ENCODE measurements around the gene CEP290. TPM values are rescaled to one million over a fixed set of nuclear protein-coding genes. Genes with fewer than 3 reads are reported as not detected.

The CEP290 gene
- total RNA-seq, 5 donors from 2014 or later (not counting 1 experiment from before 2014, with no cell fraction given) = 18.5 to 22.6 (median 20.8) TPM

GRCh38 chr12:88093573-88093972, 48.3 kb downstream of the CEP290 start:
- Mint-ChIP-seq H3K9me3 (no peaks in the 10 kb centered on the region), H3K4me1 (no peaks in the 10 kb centered on the region), H3K27me3 (no peaks in the 10 kb centered on the region), H3K36me3 (peaks cover 33% of the 10 kb centered on the region), H3K4me3 (no peak overlapping the region), H3K27ac (no peak overlapping the region)
- POLR2A ChIA-PET = no interaction called here
- Histone ChIP-seq H3K4me1 (ENCODE audit: control insufficient read depth in 1 of 2, extremely low read depth in 1 of 2, insufficient read depth in 2 of 2, low read length in 2 of 2) (no peaks in the 10 kb centered on the region), H3K9me3 (no peaks in the 10 kb centered on the region), H3K36me3 (ENCODE audit: control insufficient read depth in 2 of 2, extremely low read depth in 1 of 2, insufficient read depth in 1 of 2, low read length in 1 of 2) (peaks cover 0 to 26% of the 10 kb centered on the region in 2 donors), H3K4me3 (ENCODE audit: control insufficient read depth in 1 of 2, extremely low read depth in 1 of 2, low read length in 1 of 2) (no peak overlapping the region), H3K27ac (ENCODE audit: low read length) (no peak overlapping the region), H3K27me3 (replicated peaks in 1 of 2; ENCODE audit: control insufficient read depth in 2 of 2, extremely low read depth in 1 of 2, insufficient read depth in 2 of 2, low read length in 1 of 2) (no peaks in the 10 kb centered on the region)
- no CpG with 5 or more reads among the region's 4 CpGs for WGBS (ENCODE audit: insufficient coverage)
- CTCF ChIA-PET = no interaction called here
- no peak for DNase-seq
- no peak for ATAC-seq (replicated peaks in 1 of 4)

GRCh38 chr12:88092771-88093170, 49.1 kb downstream of the CEP290 start:
- no peaks in the 10 kb centered on the region for H3K27me3 ChIP-seq (replicated peaks in 1 of 2; ENCODE audit: control insufficient read depth in 2 of 2, extremely low read depth in 1 of 2, insufficient read depth in 2 of 2, low read length in 1 of 2)
- Mint-ChIP-seq H3K4me3 (no peak overlapping the region), H3K4me1 (no peaks in the 10 kb centered on the region), H3K36me3 (peaks cover 28% of the 10 kb centered on the region), H3K27me3 (no peaks in the 10 kb centered on the region), H3K9me3 (no peaks in the 10 kb centered on the region), H3K27ac (no peak overlapping the region)
- no peak overlapping the region for H3K4me3 ChIP-seq (ENCODE audit: control insufficient read depth in 1 of 2, extremely low read depth in 1 of 2, low read length in 1 of 2)
- no peaks in the 10 kb centered on the region for H3K9me3 ChIP-seq
- no peaks in the 10 kb centered on the region for H3K4me1 ChIP-seq (ENCODE audit: control insufficient read depth in 1 of 2, extremely low read depth in 1 of 2, insufficient read depth in 2 of 2, low read length in 2 of 2)
- ATAC-seq (replicated peaks in 1 of 4) (no peak), DNase-seq (no peak)
- H3K36me3 ChIP-seq (ENCODE audit: control insufficient read depth in 2 of 2, extremely low read depth in 1 of 2, insufficient read depth in 1 of 2, low read length in 1 of 2) = peaks cover 0 to 24% of the 10 kb centered on the region in 2 donors
- H3K27ac ChIP-seq (ENCODE audit: low read length) = no peak overlapping the region
- ChIA-PET POLR2A (no interaction called here), CTCF (no interaction called here)

- ATAC-seq (replicated peaks in 1 of 4) = no peak
- Histone ChIP-seq H3K4me1 (ENCODE audit: control insufficient read depth in 1 of 2, extremely low read depth in 1 of 2, insufficient read depth in 2 of 2, low read length in 2 of 2) (no peaks in the 10 kb centered on the region), H3K27ac (ENCODE audit: low read length) (no peak overlapping the region), H3K36me3 (ENCODE audit: control insufficient read depth in 2 of 2, extremely low read depth in 1 of 2, insufficient read depth in 1 of 2, low read length in 1 of 2) (peaks cover 6 to 46% of the 10 kb centered on the region in 2 donors), H3K9me3 (no peaks in the 10 kb centered on the region), H3K4me3 (ENCODE audit: control insufficient read depth in 1 of 2, extremely low read depth in 1 of 2, low read length in 1 of 2) (no peak overlapping the region), H3K27me3 (replicated peaks in 1 of 2; ENCODE audit: control insufficient read depth in 2 of 2, extremely low read depth in 1 of 2, insufficient read depth in 2 of 2, low read length in 1 of 2) (no peaks in the 10 kb centered on the region)
- peaks cover 49% of the 10 kb centered on the region for H3K36me3 Mint-ChIP-seq
- POLR2A ChIA-PET = no interaction called here
- CTCF ChIA-PET = no interaction called here
- no peaks in the 10 kb centered on the region for H3K9me3 Mint-ChIP-seq
- H3K27ac Mint-ChIP-seq = no peak overlapping the region
- WGBS (ENCODE audit: insufficient coverage) = 100% methylated on average over 1 of the region's 4 CpGs
- H3K4me3 Mint-ChIP-seq = no peak overlapping the region
- H3K4me1 Mint-ChIP-seq = no peaks in the 10 kb centered on the region
- no peak for DNase-seq
- H3K27me3 Mint-ChIP-seq = no peaks in the 10 kb centered on the region
These were observed 57.7 kb downstream of the CEP290 start for GRCh38 chr12:88084210-88084609.

- peaks cover 44% of the 10 kb centered on the region for H3K36me3 Mint-ChIP-seq
- no peaks in the 10 kb centered on the region for H3K4me1 Mint-ChIP-seq
- H3K4me3 ChIP-seq (ENCODE audit: control insufficient read depth in 1 of 2, extremely low read depth in 1 of 2, low read length in 1 of 2) = no peak overlapping the region
- no peaks in the 10 kb centered on the region for H3K9me3 ChIP-seq
- ChIA-PET POLR2A (interaction anchor here in 1 of 2 donors (0.5 kb wide), 1 partner anchor 15 kb away, joined by 3 read pairs; no protein-coding TSS in a partner anchor), CTCF (interaction anchor here in 1 of 2 donors (0.6 kb wide), 1 partner anchor 361 kb away, joined by 3 read pairs; no protein-coding TSS in a partner anchor)
- no peak overlapping the region for H3K27ac ChIP-seq (ENCODE audit: low read length)
- H3K9me3 Mint-ChIP-seq = no peaks in the 10 kb centered on the region
- no peaks in the 10 kb centered on the region for H3K27me3 ChIP-seq (replicated peaks in 1 of 2; ENCODE audit: control insufficient read depth in 2 of 2, extremely low read depth in 1 of 2, insufficient read depth in 2 of 2, low read length in 1 of 2)
- no CpG with 5 or more reads among the region's 3 CpGs for WGBS (ENCODE audit: insufficient coverage)
- H3K4me1 ChIP-seq (ENCODE audit: control insufficient read depth in 1 of 2, extremely low read depth in 1 of 2, insufficient read depth in 2 of 2, low read length in 2 of 2) = no peaks in the 10 kb centered on the region
- H3K4me3 Mint-ChIP-seq = no peak overlapping the region
- DNase-seq (no peak), ATAC-seq (replicated peaks in 1 of 4) (no peak)
- no peak overlapping the region for H3K27ac Mint-ChIP-seq
- H3K27me3 Mint-ChIP-seq = no peaks in the 10 kb centered on the region
- H3K36me3 ChIP-seq (ENCODE audit: control insufficient read depth in 2 of 2, extremely low read depth in 1 of 2, insufficient read depth in 1 of 2, low read length in 1 of 2) = peaks cover 6 to 45% of the 10 kb centered on the region in 2 donors
These were observed 58.3 kb downstream of the CEP290 start for GRCh38 chr12:88083634-88084033.

GRCh38 chr12:88081247-88081646, 60.6 kb downstream of the CEP290 start:
- Histone ChIP-seq H3K4me1 (ENCODE audit: control insufficient read depth in 1 of 2, extremely low read depth in 1 of 2, insufficient read depth in 2 of 2, low read length in 2 of 2) (no peaks in the 10 kb centered on the region), H3K36me3 (ENCODE audit: control insufficient read depth in 2 of 2, extremely low read depth in 1 of 2, insufficient read depth in 1 of 2, low read length in 1 of 2) (peaks cover 4 to 41% of the 10 kb centered on the region in 2 donors), H3K27me3 (replicated peaks in 1 of 2; ENCODE audit: control insufficient read depth in 2 of 2, extremely low read depth in 1 of 2, insufficient read depth in 2 of 2, low read length in 1 of 2) (no peaks in the 10 kb centered on the region), H3K4me3 (ENCODE audit: control insufficient read depth in 1 of 2, extremely low read depth in 1 of 2, low read length in 1 of 2) (no peak overlapping the region), H3K9me3 (no peaks in the 10 kb centered on the region), H3K27ac (ENCODE audit: low read length) (no peak overlapping the region)
- Mint-ChIP-seq H3K27me3 (no peaks in the 10 kb centered on the region), H3K27ac (no peak overlapping the region), H3K9me3 (no peaks in the 10 kb centered on the region), H3K36me3 (peaks cover 50% of the 10 kb centered on the region), H3K4me1 (no peaks in the 10 kb centered on the region), H3K4me3 (no peak overlapping the region)
- ChIA-PET CTCF (no interaction called here), POLR2A (no interaction called here)
- ATAC-seq (replicated peaks in 1 of 4) (no peak), DNase-seq (no peak)

GRCh38 chr12:88067301-88067700, 74.6 kb downstream of the CEP290 start:
- peaks cover 45% of the 10 kb centered on the region for H3K36me3 Mint-ChIP-seq
- Histone ChIP-seq H3K4me1 (ENCODE audit: control insufficient read depth in 1 of 2, extremely low read depth in 1 of 2, insufficient read depth in 2 of 2, low read length in 2 of 2) (no peaks in the 10 kb centered on the region), H3K4me3 (ENCODE audit: control insufficient read depth in 1 of 2, extremely low read depth in 1 of 2, low read length in 1 of 2) (no peak overlapping the region), H3K9me3 (no peaks in the 10 kb centered on the region), H3K36me3 (ENCODE audit: control insufficient read depth in 2 of 2, extremely low read depth in 1 of 2, insufficient read depth in 1 of 2, low read length in 1 of 2) (peaks cover 5 to 21% of the 10 kb centered on the region in 2 donors), H3K27ac (ENCODE audit: low read length) (no peak overlapping the region), H3K27me3 (replicated peaks in 1 of 2; ENCODE audit: control insufficient read depth in 2 of 2, extremely low read depth in 1 of 2, insufficient read depth in 2 of 2, low read length in 1 of 2) (no peaks in the 10 kb centered on the region)
- DNase-seq (no peak), ATAC-seq (replicated peaks in 1 of 4) (no peak)
- H3K27ac Mint-ChIP-seq = no peak overlapping the region
- H3K4me3 Mint-ChIP-seq = no peak overlapping the region
- CTCF ChIA-PET = interaction anchor here (0.9 kb wide), 2 partner anchors 12 to 13 kb away, joined by 3 read pairs; no protein-coding TSS in a partner anchor
- no peaks in the 10 kb centered on the region for H3K9me3 Mint-ChIP-seq
- peaks cover 0 to 6% (median 3%) of the 10 kb centered on the region in 3 donors for H3K4me1 Mint-ChIP-seq
- no peaks in the 10 kb centered on the region for H3K27me3 Mint-ChIP-seq
- over 99% methylated on average over 9 of the region's 9 CpGs for WGBS (ENCODE audit: insufficient coverage)
- POLR2A ChIA-PET = no interaction called here

GRCh38 chr12:88063375-88063774, 78.5 kb downstream of the CEP290 start:
- peaks cover 0 to 6% (median 3%) of the 10 kb centered on the region in 3 donors for H3K4me1 Mint-ChIP-seq
- DNase-seq = no peak
- H3K27ac Mint-ChIP-seq = no peak overlapping the region
- H3K9me3 Mint-ChIP-seq = no peaks in the 10 kb centered on the region
- Histone ChIP-seq H3K27ac (ENCODE audit: low read length) (no peak overlapping the region), H3K27me3 (replicated peaks in 1 of 2; ENCODE audit: control insufficient read depth in 2 of 2, extremely low read depth in 1 of 2, insufficient read depth in 2 of 2, low read length in 1 of 2) (no peaks in the 10 kb centered on the region), H3K4me3 (ENCODE audit: control insufficient read depth in 1 of 2, extremely low read depth in 1 of 2, low read length in 1 of 2) (no peak overlapping the region), H3K36me3 (ENCODE audit: control insufficient read depth in 2 of 2, extremely low read depth in 1 of 2, insufficient read depth in 1 of 2, low read length in 1 of 2) (peaks cover 0 to 16% of the 10 kb centered on the region in 2 donors), H3K9me3 (no peaks in the 10 kb centered on the region), H3K4me1 (ENCODE audit: control insufficient read depth in 1 of 2, extremely low read depth in 1 of 2, insufficient read depth in 2 of 2, low read length in 2 of 2) (no peaks in the 10 kb centered on the region)
- ChIA-PET CTCF (interaction anchor here in 1 of 2 donors (0.7 kb wide), 1 partner anchor 440 kb away, joined by 5 read pairs; no protein-coding TSS in a partner anchor), POLR2A (no interaction called here)
- no CpG with 5 or more reads among the region's 2 CpGs for WGBS (ENCODE audit: insufficient coverage)
- H3K4me3 Mint-ChIP-seq = no peak overlapping the region
- ATAC-seq (replicated peaks in 1 of 4) = no peak
- H3K27me3 Mint-ChIP-seq = no peaks in the 10 kb centered on the region
- H3K36me3 Mint-ChIP-seq = peaks cover 30% of the 10 kb centered on the region

All from T-cell (primary cell).